Stimulated activated effector memory CD8-positive, alpha-beta T cell treated with anti-CD3 and anti-CD28 coated beads, Interleukin-12 subunit alpha, Interleukin-12 subunit beta, amount 100 ng/mL, for 72 hours (primary cell): ENCODE data around the gene KCNQ5.

Experiments
- ATAC-seq: fragments of 150-1000 bp; cut with Tn5 transposase; 2 replicates; pipeline ENCODE4 v1.10.0; 2021
- DNase-seq, 2 donors: peaks; one replicate each; pipeline ENCODE4 v3.0.0; 2021 to 2022; ENCODE audit warnings: low spot score in 2 of 2
- H3K27ac Mint-ChIP-seq: one replicate; pipeline ENCODE4 v1.8.0; 2022; ENCODE audit warnings: mild to moderate bottlenecking, mixed read lengths
- H3K36me3 Mint-ChIP-seq: one replicate; pipeline ENCODE4 v1.8.0; 2022; ENCODE audit warnings: mild to moderate bottlenecking, mixed read lengths
- H3K4me1 Mint-ChIP-seq: one replicate; pipeline ENCODE4 v1.8.0; 2022; ENCODE audit warnings: mixed read lengths
- H3K4me3 Mint-ChIP-seq: one replicate; pipeline ENCODE4 v1.8.0; 2022; ENCODE audit warnings: mild to moderate bottlenecking, mixed read lengths
- H3K9me3 Mint-ChIP-seq: one replicate; pipeline ENCODE4 v1.8.0; 2022; ENCODE audit warnings: mixed read lengths

Gene KCNQ5

DNA sequence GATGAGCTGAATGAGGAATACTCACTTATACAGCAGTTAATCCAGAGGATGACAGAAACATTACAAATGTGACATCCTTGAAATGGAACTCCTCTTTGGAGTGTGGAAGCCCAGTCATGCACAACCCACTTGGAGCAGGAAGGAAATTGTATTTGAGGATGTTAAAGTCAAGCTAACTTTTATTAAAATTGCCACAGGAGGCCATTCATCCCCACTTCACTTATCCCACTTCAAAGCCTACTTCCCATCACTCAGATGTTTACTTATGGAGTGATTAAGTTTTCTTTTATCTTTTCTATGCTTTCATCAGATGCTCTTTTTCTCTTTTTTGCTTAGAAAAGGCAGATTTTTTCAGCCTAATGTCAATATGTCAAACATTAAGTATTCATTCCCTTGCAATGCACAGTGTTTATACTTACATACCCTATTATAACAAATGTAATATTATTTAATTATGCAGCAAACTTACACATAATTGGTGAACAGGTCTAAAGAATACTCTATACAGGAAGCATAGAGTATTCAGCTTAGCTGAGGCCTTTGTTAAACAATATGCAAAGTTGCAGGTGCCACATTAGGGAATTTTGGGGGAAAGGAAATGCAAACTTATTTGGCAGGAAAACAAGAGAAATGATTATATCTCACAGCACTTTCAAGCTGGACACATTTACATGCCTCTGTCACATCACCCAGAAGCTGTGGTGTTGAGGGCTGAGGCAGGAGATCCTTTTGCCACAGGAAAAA, 454.5 kb downstream of the KCNQ5 start:
- ATAC-seq (no peak), DNase-seq (no peak)
- Mint-ChIP-seq H3K4me3 (no peak overlapping the region), H3K27ac (no peak overlapping the region), H3K4me1 (no peaks in the 10 kb centered on the region), H3K36me3 (no peaks in the 10 kb centered on the region), H3K9me3 (no peaks in the 10 kb centered on the region)

- ATAC-seq, result no peak
- Mint-ChIP-seq H3K4me1 (no peaks in the 10 kb centered on the region), H3K36me3 (no peaks in the 10 kb centered on the region), H3K27ac (no peak overlapping the region), H3K4me3 (no peak overlapping the region), H3K9me3 (no peaks in the 10 kb centered on the region)
- no peak for DNase-seq
These were observed 456.5 kb downstream of the KCNQ5 start for GRCh38 chr6:73078333-73078862.

DNA sequence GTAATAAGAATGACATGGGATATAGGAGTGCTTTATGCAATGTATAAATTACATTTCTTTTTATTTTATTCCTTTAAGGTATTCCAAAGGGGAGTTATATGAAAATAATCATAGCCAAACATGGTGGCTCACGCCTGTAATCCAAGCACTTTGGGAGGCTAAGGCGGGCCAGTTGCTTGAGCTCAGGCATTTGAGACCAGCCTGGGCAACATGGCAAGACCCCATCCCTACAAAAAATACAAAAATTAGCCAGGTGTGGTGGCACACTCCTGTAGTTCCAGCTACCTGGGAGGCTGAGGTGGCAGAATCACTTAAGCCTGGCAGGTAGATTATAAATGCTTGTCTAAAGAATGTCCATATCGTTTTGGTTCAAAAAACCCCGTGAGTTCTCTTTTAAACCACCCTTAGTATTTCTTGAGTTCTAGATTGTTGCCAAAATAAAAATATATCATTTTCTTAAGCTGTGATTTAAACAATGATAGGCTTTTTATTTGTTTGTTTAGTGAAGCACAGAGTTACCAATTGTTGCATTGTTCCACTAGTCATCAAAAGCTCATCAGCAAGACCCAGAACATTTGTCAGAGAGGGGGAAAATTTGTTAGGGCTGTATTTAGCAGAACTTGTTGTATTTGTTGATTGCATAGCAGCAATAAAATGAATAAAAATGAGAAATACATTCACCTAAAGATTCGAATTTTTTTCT, 457.2 kb downstream of the KCNQ5 start:
- DNase-seq (no peak), ATAC-seq (no peak)
- Mint-ChIP-seq H3K4me3 (no peak overlapping the region), H3K36me3 (no peaks in the 10 kb centered on the region), H3K9me3 (no peaks in the 10 kb centered on the region), H3K27ac (no peak overlapping the region), H3K4me1 (no peaks in the 10 kb centered on the region)

DNA sequence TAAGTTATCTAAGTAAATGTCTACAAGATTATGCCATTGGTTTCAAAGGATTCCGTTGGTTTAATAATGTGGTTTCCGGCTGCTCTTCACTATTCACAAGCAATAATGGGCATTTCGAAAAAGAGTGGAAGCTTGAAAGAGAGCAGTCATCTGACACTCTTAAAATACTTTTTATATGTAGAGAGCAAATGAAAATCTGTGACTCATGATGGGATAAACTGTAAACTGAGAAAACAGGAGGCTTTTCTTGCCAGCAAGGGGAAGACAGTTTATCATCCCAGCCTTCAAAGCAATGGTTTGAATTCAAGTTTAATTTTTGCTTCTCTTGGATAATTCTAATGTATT, 457.7 kb downstream of the KCNQ5 start:
- DNase-seq (no peak), ATAC-seq (no peak)
- no peak overlapping the region for H3K27ac Mint-ChIP-seq
- H3K4me1 Mint-ChIP-seq, result no peaks in the 10 kb centered on the region
- H3K36me3 Mint-ChIP-seq, result no peaks in the 10 kb centered on the region
- H3K4me3 Mint-ChIP-seq, result no peak overlapping the region
- H3K9me3 Mint-ChIP-seq, result no peaks in the 10 kb centered on the region

- Mint-ChIP-seq H3K4me3 (no peak overlapping the region), H3K36me3 (no peaks in the 10 kb centered on the region), H3K9me3 (no peaks in the 10 kb centered on the region), H3K27ac (no peak overlapping the region), H3K4me1 (no peaks in the 10 kb centered on the region)
- DNase-seq, result no peak
- no peak for ATAC-seq
These were observed 458.1 kb downstream of the KCNQ5 start for GRCh38 chr6:73079978-73080377.

DNA sequence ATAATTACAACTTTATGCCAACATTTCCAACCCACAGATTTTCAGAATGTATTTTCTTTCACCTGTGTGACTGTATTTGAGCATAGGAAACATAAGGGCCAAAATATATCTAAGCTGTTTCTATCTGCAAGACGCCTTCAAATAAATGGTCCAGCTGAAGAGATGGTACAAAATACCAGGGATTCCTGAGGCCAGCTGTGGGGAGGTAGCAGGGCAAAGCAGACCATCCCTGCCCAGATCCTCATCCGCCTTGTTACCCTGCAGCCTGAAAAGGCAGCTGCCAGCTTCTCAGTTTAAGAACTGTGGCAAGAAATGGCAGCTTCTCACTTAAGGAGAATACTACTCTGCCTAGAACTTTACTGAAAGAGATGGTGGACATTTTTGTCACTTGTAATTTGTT, 460.1 kb downstream of the KCNQ5 start:
- DNase-seq (no peak), ATAC-seq (no peak)
- no peak overlapping the region for H3K4me3 Mint-ChIP-seq
- H3K9me3 Mint-ChIP-seq, result no peaks in the 10 kb centered on the region
- no peak overlapping the region for H3K27ac Mint-ChIP-seq
- no peaks in the 10 kb centered on the region for H3K36me3 Mint-ChIP-seq
- H3K4me1 Mint-ChIP-seq, result no peaks in the 10 kb centered on the region

- ATAC-seq, result no peak
- no peak overlapping the region for H3K27ac Mint-ChIP-seq
- no peak for DNase-seq
- peaks cover 5% of the 10 kb centered on the region for H3K4me1 Mint-ChIP-seq
- H3K9me3 Mint-ChIP-seq, result no peaks in the 10 kb centered on the region
- no peaks in the 10 kb centered on the region for H3K36me3 Mint-ChIP-seq
- no peak overlapping the region for H3K4me3 Mint-ChIP-seq
These were observed 462.0 kb downstream of the KCNQ5 start for GRCh38 chr6:73083886-73084285.

DNA sequence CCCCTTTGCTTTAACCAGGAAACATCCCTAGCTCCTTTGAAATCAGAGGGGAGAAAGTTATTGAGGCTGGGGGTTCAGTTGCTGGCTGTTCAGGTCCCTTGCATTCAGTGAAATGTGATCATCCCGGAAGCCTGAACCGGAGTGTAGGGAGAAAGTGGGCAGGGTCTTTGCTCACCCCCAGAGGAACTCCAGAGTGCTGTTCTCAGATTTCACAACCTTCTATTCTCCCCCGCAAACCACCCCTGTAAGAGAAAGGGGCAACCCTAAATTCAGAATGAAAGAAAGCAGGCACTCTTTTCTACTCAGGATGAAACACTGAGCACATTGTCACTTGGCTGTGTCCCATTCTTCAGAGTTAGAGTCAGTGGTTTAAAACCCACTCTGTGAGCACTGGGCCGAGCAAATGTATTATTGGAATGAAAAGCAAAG, 463.6 kb downstream of the KCNQ5 start:
- no peaks in the 10 kb centered on the region for H3K9me3 Mint-ChIP-seq
- ATAC-seq (no peak), DNase-seq (no peak)
- no peak overlapping the region for H3K27ac Mint-ChIP-seq
- no peak overlapping the region for H3K4me3 Mint-ChIP-seq
- no peaks in the 10 kb centered on the region for H3K36me3 Mint-ChIP-seq
- H3K4me1 Mint-ChIP-seq, result peaks cover 5% of the 10 kb centered on the region

GRCh38 chr6:73086726-73087125, 464.9 kb downstream of the KCNQ5 start:
- Mint-ChIP-seq H3K4me1 (peaks cover 5% of the 10 kb centered on the region), H3K4me3 (no peak overlapping the region), H3K27ac (no peak overlapping the region), H3K9me3 (peaks cover 3% of the 10 kb centered on the region), H3K36me3 (no peaks in the 10 kb centered on the region)
- DNase-seq (no peak), ATAC-seq (no peak)

DNA sequence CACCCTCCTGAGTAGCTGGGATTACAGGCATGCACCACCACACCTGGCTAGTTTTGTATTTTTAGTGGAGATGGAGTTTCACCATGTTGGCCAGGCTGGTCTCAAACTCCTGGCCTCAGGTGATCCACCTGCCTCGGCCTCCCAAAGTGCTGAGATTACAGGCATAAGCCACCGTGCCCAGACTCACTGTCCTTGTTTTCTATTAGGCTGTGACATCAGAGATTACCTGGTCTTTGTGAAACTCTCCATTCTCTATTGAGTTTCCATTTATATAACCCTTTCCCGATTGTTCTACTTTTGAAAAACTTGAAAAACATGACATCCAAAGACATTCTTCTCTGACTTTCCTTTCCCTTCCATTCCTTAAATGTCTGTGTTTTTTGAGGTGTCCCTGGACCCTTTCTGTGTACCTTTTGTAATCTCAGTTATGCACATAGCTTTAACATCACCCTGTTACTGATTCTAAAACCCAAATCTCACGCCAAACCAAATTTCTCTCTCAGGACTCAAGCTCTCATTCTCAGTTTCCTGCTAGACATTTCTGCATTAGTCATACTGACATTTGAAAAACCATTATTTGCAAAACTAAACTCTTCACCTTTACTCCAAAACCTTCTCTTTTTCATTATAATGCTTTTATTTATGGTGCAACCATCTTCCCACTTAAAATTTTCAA, 466.4 kb downstream of the KCNQ5 start:
- ATAC-seq, result no peak
- no peak overlapping the region for H3K27ac Mint-ChIP-seq
- no peak overlapping the region for H3K4me3 Mint-ChIP-seq
- H3K4me1 Mint-ChIP-seq, result peaks cover 5% of the 10 kb centered on the region
- H3K36me3 Mint-ChIP-seq, result no peaks in the 10 kb centered on the region
- H3K9me3 Mint-ChIP-seq, result peaks cover 5% of the 10 kb centered on the region
- no peak for DNase-seq

DNA sequence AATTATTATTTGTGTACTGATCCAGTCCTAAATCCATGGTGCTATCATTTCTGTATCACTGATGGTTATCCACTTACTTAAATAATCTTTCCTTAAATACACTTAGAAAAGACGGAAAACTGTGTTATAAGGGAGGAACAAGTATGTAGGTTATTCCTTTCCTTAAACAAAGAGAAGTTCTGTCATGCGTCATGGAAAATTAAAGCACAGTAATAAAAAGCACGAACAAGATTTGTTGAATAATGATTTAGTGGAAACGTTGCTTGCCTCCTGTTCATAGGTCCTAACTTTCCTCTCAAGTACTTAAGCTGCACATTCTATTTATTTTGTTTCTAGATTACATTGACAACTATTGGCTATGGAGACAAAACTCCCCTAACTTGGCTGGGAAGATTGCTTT, 483.1 kb downstream of the KCNQ5 start:
- DNase-seq, result no peak
- peaks cover 8% of the 10 kb centered on the region for H3K9me3 Mint-ChIP-seq
- no peaks in the 10 kb centered on the region for H3K4me1 Mint-ChIP-seq
- no peak for ATAC-seq
- no peak overlapping the region for H3K27ac Mint-ChIP-seq
- H3K36me3 Mint-ChIP-seq, result no peaks in the 10 kb centered on the region
- no peak overlapping the region for H3K4me3 Mint-ChIP-seq

DNA sequence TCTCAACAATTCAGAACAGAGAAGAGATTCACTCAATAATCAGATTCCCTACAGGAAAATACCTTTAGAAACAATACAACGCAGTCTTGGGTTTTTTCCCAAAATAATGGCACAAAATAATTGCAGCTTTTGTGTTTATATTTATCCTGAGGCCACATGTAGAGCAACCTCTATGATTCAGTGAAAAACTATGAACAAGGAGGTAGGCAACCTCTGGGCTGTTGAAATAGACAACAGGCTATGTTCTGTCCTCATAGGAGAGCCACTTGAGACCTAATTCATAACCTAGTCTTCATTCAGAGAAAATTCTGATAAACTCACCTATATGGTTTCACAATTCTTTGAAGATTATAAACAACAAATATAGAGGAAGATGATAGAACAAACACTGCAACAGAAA, 485.2 kb downstream of the KCNQ5 start:
- Mint-ChIP-seq H3K4me3 (no peak overlapping the region), H3K27ac (no peak overlapping the region), H3K9me3 (peaks cover 5% of the 10 kb centered on the region), H3K36me3 (no peaks in the 10 kb centered on the region), H3K4me1 (no peaks in the 10 kb centered on the region)
- ATAC-seq, result no peak
- DNase-seq, result no peak

DNA sequence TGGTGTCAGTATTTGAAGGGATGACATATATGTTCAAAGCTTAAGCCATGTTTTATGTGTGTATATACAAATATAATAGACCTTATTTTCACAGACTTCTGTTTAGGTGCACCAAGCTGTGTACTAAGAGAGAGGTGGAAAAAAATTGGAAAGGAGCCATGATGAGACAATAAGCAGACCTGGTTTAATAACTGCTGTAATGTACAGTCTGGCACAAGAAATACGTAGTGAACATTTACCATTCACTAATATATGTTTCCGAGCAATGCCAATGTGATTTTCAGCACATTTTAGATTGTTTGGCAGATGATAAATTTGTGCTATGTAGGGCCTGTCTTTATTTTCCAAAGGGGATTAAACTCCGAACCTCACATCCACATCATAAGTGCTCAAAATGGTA, 487.1 kb downstream of the KCNQ5 start:
- no peaks in the 10 kb centered on the region for H3K4me1 Mint-ChIP-seq
- no peaks in the 10 kb centered on the region for H3K36me3 Mint-ChIP-seq
- no peak for DNase-seq
- H3K27ac Mint-ChIP-seq, result no peak overlapping the region
- H3K4me3 Mint-ChIP-seq, result no peak overlapping the region
- H3K9me3 Mint-ChIP-seq, result no peaks in the 10 kb centered on the region
- no peak for ATAC-seq

DNA sequence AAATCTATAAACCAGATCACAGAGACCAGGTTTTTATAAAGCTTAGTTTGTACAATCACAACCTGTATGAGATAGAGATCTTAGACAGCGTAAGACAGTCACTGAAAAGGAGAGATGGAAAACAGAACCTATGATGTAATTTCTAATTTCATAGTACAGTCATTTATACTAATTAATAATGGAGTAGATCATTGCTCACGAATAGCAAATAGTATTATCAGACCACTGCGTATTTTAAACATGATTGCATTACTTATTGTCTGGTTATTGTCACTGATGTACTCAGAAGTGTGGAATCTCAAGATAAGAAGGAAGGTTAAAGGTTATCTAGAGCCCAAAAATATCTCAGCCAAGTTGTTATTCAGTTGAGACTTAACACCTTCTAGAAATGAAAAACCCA, 487.8 kb downstream of the KCNQ5 start:
- Mint-ChIP-seq H3K36me3 (no peaks in the 10 kb centered on the region), H3K9me3 (no peaks in the 10 kb centered on the region), H3K4me3 (no peak overlapping the region), H3K4me1 (no peaks in the 10 kb centered on the region), H3K27ac (no peak overlapping the region)
- DNase-seq (no peak), ATAC-seq (no peak)

GRCh38 chr6:73116330-73116729, 494.5 kb downstream of the KCNQ5 start:
- no peak for ATAC-seq
- Mint-ChIP-seq H3K4me1 (no peaks in the 10 kb centered on the region), H3K9me3 (no peaks in the 10 kb centered on the region), H3K4me3 (no peak overlapping the region), H3K27ac (no peak overlapping the region), H3K36me3 (no peaks in the 10 kb centered on the region)
- DNase-seq, result no peak
